Panc1 (cell line): ENCODE results near the gene PROKR2. TPM values are rescaled to one million over a fixed set of nuclear protein-coding genes. Genes with fewer than 3 reads are reported as not detected.

Experiments used
- ATAC-seq: fragments of 200-7000 bp; cut with Tn5 transposase; 2 replicates; pipeline ENCODE4 v1.9.1; 2020; ENCODE audit warnings: mild to moderate bottlenecking, moderate library complexity
- BruUV-seq: library from RNA; stranded (reverse); fragments of 400-500 nt; replicated peaks from 2 replicates; lab custom pipeline; 2021; lab: Mats Ljungman, UMichigan
- CTCF ChIA-PET: fragments of 300-600 bp; sonication (Branson Sonifier 250); formaldehyde crosslinking; loops from one replicate; lab custom pipeline; 2022; ENCODE audit warnings: antibody characterized with exemption; lab: Charles Lee
- POLR2A ChIA-PET: fragments of 300-600 bp; sonication (Branson Sonifier 250); formaldehyde crosslinking; loops from one replicate; lab custom pipeline; 2022; ENCODE audit warnings: antibody characterized with exemption; lab: Charles Lee
- DNase-seq: peaks from one replicate; pipeline ENCODE4 v3.0.0-alpha.2; 2010; ENCODE audit warnings: low read depth, low spot score
- H3K27ac ChIP-seq: 2 replicates; pipeline ENCODE4 v1.5.1; 2011; ENCODE audit warnings: mild to moderate bottlenecking, low read length, inconsistent platforms
- H3K27me3 ChIP-seq: fragments of 200-500 bp; sonication (Bioruptor generic); 2 replicates; pipeline ENCODE4 v1.6.0; 2014; ENCODE audit warnings: low read length, inconsistent platforms; ENCODE audit not compliant: control insufficient read depth, insufficient read depth
- H3K36me3 ChIP-seq: fragments of 200-500 bp; sonication (Bioruptor generic); 2 replicates; pipeline ENCODE4 v1.5.1; 2014; ENCODE audit warnings: inconsistent platforms, mild to moderate bottlenecking, low read length, moderate library complexity; ENCODE audit not compliant: control insufficient read depth, insufficient read depth
- H3K4me1 ChIP-seq: 2 replicates; pipeline ENCODE4 v1.5.1; 2011; ENCODE audit warnings: inconsistent platforms, mild to moderate bottlenecking, low read length, moderate library complexity; ENCODE audit not compliant: control insufficient read depth, insufficient read depth
- H3K4me3 ChIP-seq, 2 experiments: 2 replicates each; pipeline ENCODE4 v1.5.1; 2011 to 2012; ENCODE audit warnings: low read depth in 2 of 2, low read length in 2 of 2, mild to moderate bottlenecking in 2 of 2, inconsistent platforms in 1 of 2, moderate library complexity in 1 of 2
- H3K9me3 ChIP-seq: fragments of 200-500 bp; sonication (Bioruptor generic); 2 replicates; pipeline ENCODE4 v1.5.1; 2014; ENCODE audit warnings: low read depth, mild to moderate bottlenecking, inconsistent platforms, low read length, moderate library complexity; ENCODE audit not compliant: control insufficient read depth, insufficient read depth
- CTCF ChIP-seq: fragments of 450-650 bp; IDR thresholded peaks from 2 replicates; pipeline ENCODE4 v1.5.1; 2017; ENCODE audit warnings: mild to moderate bottlenecking
- POLR2AphosphoS5 ChIP-seq: IDR thresholded peaks from 2 replicates; pipeline ENCODE4 v1.6.1; 2012; ENCODE audit warnings: mild to moderate bottlenecking, low read depth, low read length, moderate library complexity
- REST ChIP-seq, 2 experiments: IDR thresholded peaks; 2 replicates each; pipeline ENCODE4 v1.6.1; 2011 to 2012; ENCODE audit warnings: low read depth in 2 of 2, control low read depth in 1 of 2, low read length in 1 of 2, mild to moderate bottlenecking in 1 of 2, moderate library complexity in 1 of 2; ENCODE audit not compliant: insufficient read depth in 1 of 2
- SIN3A ChIP-seq: IDR thresholded peaks from 2 replicates; pipeline ENCODE4 v1.6.1; 2012; ENCODE audit warnings: low read depth, mild to moderate bottlenecking, low read length, moderate library complexity, borderline replicate concordance; ENCODE audit not compliant: insufficient read depth
- TCF7L2 ChIP-seq: IDR thresholded peaks from 2 replicates; pipeline ENCODE4 v1.6.1; 2011; ENCODE audit warnings: mild to moderate bottlenecking, low read depth, low read length, inconsistent platforms
- in situ Hi-C: cut with HindIII; loops from 2 replicates; pipeline ENCODE4 v1.10.0; 2016; ENCODE audit warnings: low sequenced_read_pairs, low pct_unique_long_range_greater_than_20kb
- intact Hi-C: fragments of 100-400 bp; cut with micrococcal nuclease; formaldehyde crosslinking; loops from one replicate; pipeline ENCODE4 v1.10.0; 2022; ENCODE audit not compliant: unreplicated experiment
- total RNA-seq: library from RNA; stranded (reverse); gene quantifications from one replicate; pipeline ENCODE4 v1.2.1, GENCODE V29; 2021; ENCODE audit not compliant: unreplicated experiment

PROKR2 gene
- total RNA-seq, 1 experiment from 2014 or later: not detected

- in situ Hi-C loops (no loop called here), intact Hi-C loops (no loop called here)
- no peaks in the 10 kb centered on the region for H3K36me3 ChIP-seq
- DNase-seq (no peak), ATAC-seq (no peak)
- TF ChIP-seq REST (IDR thresholded peaks at IDR 0.05; ENCODE audit: insufficient read depth in 1 of 2, low read depth in 2 of 2, low read length in 1 of 2): no peak
- TF ChIP-seq CTCF: no peak
- TF ChIP-seq TCF7L2: no peak
- TF ChIP-seq SIN3A: no peak
- no peak for TF ChIP-seq POLR2AphosphoS5
- H3K27me3 ChIP-seq: 0 out of 2 replicates have a peak, but pooled peaks cover 2% of the 10 kb centered on the region
- no peak overlapping the region for H3K4me3 ChIP-seq
- BruUV-seq: no TSS peak
- POLR2A ChIA-PET: no interaction called here
- CTCF ChIA-PET: no interaction called here
- no peaks in the 10 kb centered on the region for H3K9me3 ChIP-seq
- no peak overlapping the region for H3K27ac ChIP-seq
- no peaks in the 10 kb centered on the region for H3K4me1 ChIP-seq
These were observed 47.5 kb upstream of the PROKR2 start for GRCh38 chr20:5364136-5364821.

- Histone ChIP-seq H3K4me3 (no peak overlapping the region), H3K9me3 (no peaks in the 10 kb centered on the region), H3K4me1 (no peaks in the 10 kb centered on the region), H3K27me3 (0 out of 2 replicates have a peak, but pooled peaks cover 4% of the 10 kb centered on the region), H3K27ac (no peak overlapping the region), H3K36me3 (no peaks in the 10 kb centered on the region)
- in situ Hi-C loops (no loop called here), intact Hi-C loops (no loop called here)
- ATAC-seq (no peak), DNase-seq (no peak)
- ChIA-PET CTCF (no interaction called here), POLR2A (no interaction called here)
- TF ChIP-seq SIN3A: no peak
- no peak for TF ChIP-seq POLR2AphosphoS5
- TF ChIP-seq CTCF: no peak
- TF ChIP-seq TCF7L2: no peak
- no peak for TF ChIP-seq REST (IDR thresholded peaks at IDR 0.05; ENCODE audit: insufficient read depth in 1 of 2, low read depth in 2 of 2, low read length in 1 of 2)
- BruUV-seq: no TSS peak
These were observed 46.0 kb upstream of the PROKR2 start for GRCh38 chr20:5362771-5363170.
